Glomerular visceral epithelial cell (primary cell): ENCODE measurements around the gene PRKCD.

Experiments
- DNase-seq: peaks from one replicate; pipeline ENCODE4 v3.0.0-alpha.2; 2016; ENCODE audit errors: extremely low spot score

The PRKCD gene

DNA sequence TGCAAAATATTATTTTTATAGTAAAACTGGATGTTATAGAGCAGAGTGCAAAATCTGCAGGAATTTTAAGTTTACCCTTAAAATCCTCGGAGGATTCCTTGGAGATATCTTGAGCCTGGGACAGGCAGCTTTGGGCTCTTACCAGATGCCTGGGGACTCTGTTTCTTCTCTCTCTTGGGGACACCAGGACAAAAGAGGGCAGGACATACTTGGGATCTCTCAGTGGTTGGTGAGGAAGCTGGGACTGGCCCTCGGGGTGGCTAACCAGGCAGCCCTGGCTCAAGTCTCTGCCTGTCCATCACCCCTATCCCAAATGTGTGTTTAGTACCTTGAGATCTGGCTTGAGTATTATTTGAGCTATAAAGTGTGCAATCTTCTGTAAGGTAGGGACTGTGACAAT is 56.2 kb downstream of the PRKCD start:
- DNase-seq = no peak

DNA sequence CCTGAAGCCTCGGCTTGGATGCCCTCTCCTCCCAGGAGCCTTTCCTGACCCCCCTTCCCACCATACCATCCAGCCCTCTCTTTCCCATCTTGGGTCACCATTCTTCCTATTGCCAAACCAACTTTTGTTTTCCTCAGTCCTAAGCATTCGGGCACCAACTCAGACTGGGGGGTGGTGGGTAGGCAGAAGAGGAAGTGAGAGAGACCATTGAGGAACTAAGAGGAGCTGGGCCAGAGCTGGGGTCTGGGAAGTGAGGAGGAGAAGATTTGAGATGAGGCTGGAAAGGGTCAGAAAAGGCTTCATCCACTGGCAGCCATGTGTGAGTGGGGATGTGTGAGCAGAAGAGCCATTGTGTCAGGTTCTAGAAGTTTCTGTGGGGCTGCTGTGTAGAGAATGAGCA is 57.1 kb downstream of the PRKCD start:
- DNase-seq = no peak

DNA sequence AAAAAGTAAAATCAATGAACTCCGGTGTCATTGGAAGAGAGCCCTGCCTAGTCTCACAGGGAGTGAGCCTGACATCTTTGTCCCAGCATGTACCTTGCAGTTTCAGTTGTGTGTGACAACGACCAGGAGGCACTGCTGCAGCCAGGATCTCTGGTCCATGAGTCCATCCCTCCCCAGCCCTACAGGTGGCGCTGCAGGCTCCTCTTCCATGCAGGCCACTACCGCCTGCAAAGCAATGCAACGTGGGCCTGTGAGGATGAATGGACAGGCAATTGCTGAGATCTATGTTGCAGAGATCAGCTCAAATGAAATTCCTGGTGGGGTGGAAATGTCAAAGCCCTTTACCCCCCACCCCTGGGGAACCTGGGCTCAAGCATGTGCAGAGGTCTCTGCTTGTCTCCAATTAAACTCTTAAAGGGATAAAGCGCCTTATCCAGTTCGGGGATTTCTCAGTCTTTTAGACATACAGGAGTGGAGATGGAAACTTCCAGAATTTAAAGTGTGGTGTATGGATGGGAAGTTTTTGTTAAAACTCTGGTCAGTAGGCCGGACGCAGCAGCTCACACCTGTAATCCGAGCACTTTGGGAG is 59.0 kb downstream of the PRKCD start:
- peak; percentile 84 for DNase-seq

DNA sequence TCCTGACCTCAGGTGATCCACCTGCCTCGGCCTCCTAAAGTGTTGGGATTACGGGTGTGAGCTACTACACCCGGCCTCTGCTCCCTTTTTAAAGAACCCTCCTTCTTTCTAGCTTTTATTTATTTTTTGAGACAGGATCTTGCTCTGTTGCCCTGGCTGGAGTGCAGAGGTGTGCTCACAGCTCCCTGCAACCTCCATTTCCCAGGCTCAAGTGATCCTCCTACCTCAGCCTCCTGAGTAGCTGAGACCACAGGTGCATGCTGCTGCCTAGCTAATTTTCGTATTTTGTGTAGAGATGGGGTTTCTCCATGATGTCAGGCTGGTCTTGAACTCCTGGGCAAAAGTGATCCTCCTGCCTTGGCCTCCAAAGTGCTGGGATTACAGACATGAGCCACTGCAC is 60.3 kb downstream of the PRKCD start:
- no peak for DNase-seq

DNA sequence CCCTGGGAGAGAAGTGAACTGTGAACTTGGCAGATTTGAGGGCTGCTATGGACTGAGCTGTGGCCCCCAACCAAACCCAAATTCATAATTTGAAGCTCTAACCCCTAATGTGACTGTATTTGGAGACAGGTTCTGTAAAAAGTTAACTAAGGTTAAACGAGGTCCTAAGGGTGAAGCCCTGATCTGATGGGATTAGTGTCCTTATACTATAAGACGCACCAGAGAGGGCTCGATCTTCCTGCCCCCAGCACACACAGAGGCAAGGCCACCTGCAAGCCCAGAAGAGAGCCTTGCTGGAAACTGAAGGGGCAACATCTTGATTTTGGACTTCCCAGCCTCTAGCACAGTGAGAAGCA is 60.8 kb downstream of the PRKCD start:
- no peak for DNase-seq

DNA sequence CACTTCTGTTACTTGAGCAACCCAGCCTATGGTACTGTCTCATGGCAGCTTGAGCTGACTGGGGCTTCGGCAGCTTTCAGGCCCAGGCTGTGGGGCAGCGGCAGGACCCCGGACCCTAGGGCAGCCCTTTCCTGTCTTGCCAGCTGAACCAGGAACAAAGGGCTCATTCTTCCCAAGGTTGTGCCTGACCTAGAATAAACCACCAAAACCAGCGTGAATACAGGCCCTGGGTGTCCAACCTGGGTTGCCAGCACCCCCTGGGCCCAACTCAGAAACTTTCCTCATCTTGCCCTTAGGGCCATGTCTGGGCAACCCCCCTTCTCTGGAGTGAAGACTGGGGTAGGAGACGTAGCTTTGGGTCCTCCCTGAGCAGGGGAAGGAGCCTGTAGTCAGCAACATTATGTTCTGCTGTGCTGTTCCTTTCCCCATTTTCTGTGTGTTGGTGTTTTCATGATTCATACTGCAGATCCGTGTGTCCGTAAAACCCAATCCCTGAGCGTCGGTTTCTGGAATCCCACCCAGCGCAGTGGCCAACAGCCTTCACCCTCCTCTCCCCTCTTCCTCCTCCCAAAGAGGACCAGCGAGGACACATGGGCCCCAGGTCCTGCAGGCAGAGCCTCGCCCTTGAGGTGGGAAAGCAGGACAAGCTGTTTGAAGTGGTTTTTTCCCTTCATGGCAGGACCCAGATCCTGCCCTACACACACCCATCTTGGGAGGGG is 61.3 kb downstream of the PRKCD start:
- DNase-seq = no peak

DNA sequence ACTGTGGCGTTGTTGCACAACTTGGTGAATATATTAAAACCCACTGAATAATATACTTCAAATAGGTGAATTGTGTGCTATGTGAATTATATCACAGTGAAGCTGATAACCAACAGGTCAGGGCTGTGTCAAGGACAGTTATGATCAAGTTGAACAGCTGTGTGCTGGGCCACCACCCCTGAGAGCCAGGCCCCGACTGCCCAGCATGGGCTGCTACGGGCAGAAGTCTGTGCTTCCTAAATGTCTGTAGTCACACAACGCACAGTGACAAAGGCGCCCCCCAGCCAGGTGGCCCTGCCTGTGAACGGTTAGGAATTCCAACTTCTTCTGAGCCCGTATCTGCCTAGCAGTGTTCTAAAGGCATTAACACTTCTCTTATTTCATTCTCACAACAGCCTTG is 62.0 kb downstream of the PRKCD start:
- DNase-seq = no peak

DNA sequence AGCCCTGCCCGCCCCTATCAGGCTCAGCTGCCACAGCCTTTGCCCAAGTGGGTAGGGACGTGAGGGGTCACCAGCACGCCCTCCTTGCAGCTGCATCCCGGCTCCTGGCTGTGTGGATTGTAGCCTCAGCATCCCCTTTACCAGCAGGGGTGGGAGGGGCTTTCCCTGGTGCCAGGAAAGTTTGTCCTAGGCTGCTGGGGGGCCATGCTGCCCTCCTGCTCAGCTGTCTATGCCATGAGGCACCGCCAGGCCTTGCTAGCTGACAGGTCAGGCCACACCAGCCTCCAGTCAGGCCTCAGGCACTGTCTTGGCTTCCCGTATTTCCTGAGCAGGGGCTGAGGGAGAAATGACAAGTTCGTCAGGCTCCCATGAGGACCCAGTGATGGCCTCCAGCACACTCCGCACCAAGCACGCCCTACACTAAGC is 62.5 kb downstream of the PRKCD start:
- no peak for DNase-seq

DNA sequence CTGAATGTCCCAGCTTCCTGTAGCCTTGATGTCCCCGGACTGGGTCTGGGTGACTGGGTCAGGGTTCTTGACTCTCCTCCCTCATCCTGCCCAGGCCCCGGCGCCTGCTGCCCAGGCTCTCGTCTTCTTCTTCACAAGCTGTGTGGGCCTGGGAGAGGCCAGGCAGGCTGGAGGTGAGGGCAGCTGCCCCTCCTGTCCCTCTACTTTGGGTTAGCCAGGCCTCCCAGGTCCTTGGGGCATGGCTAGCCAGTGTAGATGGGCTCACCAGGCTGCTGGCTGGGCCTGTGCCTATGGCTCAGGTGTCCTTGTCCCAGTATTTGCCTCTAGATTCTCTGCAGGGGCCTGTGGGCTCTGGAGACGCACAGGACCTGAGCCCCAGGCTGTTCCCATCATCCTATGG is 63.0 kb downstream of the PRKCD start:
- DNase-seq = no peak

DNA sequence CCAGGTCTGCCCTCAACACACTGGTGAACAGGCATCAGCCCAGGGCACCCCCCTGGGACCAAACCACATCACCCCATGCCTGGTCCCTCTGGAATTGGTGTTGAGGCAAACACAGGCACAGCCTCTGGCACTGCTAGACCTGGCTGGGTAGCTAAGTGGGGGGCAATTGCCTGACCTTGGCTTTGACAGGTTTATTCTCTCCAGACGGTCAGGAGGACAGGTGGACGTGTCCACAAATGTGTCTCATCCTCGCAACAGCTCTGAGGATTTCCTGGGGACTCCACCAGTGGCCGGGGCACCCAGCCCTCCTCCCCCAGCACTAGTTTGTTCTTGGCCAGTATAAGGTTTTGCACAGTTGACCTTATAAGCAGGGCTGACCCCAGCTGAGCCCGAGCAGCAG is 63.5 kb downstream of the PRKCD start:
- no peak for DNase-seq

DNA sequence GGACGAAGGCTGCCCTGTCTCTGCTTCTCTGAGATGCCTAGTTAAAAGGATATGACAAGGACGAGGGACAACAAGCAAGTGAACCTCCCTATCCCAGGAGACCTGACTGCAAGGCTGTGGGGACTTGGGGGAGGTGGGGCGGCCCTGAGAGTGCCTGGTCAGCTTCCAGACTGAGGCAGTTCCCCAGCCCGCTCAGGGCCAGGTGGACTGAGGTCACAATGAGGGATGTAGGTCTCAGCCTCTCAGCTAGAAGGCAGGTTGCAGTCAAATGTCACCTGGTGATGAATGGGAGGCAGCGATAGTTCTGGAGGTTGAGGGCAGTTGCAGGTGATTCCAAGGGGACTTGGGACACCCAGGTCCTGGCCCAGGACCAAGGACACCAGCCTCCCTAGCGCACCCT is 64.2 kb downstream of the PRKCD start:
- DNase-seq = no peak

DNA sequence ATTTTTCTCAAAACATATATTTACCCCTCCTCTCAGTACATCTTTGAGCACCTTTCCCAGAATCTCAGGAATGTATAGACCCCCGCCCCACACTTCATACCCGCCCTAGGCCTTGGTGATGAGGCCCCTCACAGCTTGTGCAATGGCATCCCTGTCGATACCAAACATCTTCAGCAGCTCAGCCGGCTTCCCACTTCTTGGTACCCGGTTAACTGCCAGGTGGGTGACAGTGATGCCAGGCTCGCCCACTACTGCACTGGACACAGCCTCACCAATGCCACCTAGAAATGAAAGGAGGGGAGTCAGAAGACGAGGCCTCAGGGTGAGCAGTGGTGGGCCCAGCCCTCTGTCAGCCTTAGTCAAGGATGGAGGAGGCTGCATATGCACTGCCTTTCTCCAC is 64.6 kb downstream of the PRKCD start:
- DNase-seq = no peak

DNA sequence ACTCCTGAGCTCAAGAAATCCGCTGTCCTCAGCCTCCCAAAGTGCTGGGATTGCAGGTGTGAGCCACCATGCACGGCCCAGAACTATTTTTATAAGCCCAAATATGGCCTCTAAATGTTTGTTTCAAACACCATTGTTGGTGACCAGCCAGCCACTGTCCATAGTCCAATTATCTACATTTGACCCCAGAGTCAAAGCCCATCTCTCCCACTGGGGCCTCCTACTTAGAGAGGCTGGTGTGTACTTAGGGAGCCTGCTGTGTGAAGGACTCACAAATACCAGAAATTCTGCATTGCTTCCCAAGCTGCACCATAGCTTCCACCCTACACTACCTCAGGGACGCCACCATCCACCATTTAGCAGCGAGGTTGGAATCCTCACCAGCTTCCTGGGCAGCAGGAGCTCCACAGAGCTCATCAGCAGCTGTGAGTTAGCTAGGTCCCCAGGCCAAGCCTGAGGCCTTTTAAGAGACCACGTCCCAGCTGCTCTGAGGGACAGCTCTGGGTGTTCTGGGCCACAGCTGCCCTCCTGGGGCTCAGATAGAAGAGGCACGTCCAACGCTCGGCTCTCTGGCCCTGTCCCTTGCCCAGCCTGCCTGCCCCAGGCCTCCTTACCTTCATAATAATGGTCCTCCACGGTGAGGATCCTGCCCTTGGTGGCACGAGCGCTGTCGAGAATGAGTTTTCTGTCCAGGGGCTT is 65.3 kb downstream of the PRKCD start:
- no peak for DNase-seq

DNA sequence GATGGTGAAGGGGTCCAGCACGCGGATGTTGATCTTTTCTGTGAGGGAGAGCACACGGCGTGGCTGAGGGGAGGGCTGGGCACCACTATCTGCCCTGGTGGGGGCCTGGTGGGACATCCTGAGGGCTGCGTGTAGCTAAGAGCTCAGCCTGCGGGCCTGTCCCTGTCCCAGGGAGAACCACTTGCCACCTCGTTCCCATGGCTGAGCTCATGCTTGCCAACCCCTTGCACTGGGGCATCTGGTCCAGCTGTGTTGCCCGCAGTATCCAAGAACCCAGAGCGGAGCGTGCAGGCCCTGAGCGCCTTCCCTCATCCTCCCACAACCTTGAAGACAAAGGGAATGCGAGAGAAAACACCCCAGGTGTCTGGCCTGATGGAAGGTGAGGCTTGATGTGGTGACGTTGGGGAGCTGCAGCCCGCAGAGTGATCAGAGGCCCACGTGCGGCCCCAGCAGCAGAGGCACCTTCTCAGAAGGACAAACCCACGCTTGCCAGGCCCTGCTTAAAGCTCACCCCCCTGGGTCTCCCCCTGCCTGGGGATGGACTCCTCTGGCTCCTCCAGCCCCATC is 65.9 kb downstream of the PRKCD start:
- no peak for DNase-seq

DNA sequence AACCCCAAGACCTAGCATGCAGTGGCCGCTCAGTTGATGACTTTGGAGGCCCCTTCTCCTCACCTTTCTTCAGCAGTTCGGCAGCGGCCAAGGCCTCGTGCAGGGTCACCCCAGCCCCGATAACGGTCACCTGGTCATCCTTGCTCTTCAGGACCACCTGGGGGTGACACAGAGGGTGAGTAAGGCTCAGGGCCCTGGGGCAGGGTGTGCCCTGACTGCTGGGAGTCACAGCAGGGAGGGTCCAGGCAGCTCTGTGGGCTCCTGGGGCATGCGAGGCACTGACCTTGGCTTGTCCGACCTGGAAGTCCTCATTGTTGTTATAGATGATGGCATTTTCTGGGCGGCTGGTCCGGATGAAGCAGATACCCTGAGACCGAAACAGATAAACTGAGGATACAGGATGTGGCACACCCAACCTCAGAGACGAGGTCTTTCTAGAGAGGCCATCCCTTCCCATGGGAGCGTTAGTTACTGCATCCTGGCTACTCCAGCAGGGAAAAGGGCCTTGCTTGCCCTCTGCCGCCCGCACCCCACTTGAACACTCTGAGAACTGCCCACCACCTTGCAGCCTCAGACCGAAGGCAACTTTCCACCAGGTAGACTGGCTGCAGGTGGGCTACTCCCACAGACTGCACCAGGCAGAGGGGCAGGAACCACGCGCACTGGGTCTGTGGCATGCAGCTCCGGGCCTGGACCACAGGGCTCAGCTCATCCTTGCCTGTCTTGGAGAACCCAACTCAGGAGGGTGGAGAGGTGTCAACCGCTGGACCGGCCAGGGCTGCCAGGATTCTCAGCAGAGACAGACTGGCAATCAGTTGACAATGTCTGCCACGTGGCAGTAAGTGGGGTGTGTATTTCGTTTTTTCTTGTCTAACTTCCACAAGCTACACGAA is 67.2 kb downstream of the PRKCD start:
- no peak for DNase-seq

DNA sequence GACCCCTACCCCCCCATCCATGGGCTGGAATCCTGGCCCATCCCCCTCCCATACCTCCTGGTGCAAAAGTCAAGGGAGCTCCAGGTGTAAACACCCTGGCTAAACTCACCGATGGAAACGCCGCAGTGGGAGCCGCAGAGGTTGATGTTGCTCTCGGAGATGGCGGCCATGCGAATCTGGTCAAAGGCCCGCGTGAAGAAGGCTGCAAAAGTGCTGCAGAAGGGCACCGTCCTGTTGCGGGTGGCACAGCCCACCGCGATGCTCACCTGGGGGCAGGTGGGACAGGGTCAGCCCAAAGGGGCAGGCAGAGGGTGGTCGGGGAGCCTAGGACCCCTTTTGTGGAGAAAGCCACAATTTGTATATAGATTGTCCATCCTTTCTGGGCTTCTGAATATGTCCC is 68.2 kb downstream of the PRKCD start:
- DNase-seq = no peak

DNA sequence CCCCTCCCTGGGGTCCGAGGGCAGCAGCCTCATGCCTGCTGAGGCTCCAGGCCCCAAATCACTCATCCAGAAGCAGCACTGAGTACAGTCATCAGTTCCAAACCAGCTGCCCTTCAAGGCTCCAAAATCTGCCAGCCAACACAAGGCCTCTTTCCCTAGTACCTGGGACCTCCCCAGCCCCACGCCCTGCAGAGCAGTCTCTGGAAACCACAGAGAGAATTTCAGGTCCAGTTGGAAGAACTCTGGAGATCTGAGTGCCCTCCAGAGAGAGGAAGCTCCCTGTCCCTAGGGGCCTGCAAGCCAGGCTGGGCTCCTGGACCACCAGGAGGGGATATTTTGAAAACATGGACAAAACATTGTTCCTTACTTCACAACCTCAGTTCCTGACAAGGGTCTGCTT is 68.6 kb downstream of the PRKCD start:
- DNase-seq = no peak

DNA sequence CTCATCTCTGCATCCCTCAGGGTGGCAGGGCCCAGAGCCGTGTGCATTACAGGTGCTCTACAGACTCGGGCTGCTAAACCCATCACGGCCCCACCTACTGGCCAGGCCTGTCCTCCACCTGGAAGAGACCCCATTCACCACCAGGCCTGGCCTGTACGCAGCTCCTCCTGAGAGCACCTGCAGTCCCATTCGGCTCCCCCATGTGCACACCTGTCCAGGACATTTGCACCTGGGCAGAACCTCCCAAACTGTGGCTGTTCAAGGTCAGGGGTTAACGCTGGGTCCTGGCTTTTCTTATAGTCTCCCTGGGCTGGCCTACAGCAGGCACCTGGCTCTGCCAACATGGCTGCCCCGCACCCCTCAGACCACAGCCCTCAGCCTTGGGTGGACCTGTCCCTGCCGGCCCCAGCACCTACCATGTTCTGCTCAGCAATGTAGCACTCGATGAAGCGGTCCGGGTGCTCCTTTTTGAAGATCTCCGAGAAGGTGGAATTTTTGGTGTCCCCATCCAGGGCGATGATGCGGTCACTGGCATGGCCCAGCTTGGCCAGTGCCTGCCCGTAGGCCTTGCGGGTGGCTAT is 69.1 kb downstream of the PRKCD start:
- DNase-seq = no peak

DNA sequence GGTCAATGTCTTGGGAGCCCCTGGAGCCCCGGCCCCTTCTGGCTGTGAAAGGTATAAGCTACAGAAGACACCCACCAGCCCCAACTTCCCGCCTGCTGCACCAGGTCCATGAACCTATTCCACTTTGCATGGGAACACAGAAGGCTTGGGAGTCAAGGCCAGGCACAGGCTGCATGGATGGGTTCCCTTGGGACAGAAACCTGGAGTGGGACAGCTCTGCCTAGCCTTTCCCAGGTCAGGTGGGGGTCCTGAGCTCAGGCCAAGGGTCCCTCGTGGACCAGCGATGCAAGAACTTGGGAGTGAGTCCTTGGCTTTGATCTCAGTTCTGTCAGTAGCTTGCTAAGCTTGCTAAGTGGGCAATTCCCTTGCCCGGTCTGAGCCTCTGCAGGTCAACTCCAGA is 69.8 kb downstream of the PRKCD start:
- no peak for DNase-seq

DNA sequence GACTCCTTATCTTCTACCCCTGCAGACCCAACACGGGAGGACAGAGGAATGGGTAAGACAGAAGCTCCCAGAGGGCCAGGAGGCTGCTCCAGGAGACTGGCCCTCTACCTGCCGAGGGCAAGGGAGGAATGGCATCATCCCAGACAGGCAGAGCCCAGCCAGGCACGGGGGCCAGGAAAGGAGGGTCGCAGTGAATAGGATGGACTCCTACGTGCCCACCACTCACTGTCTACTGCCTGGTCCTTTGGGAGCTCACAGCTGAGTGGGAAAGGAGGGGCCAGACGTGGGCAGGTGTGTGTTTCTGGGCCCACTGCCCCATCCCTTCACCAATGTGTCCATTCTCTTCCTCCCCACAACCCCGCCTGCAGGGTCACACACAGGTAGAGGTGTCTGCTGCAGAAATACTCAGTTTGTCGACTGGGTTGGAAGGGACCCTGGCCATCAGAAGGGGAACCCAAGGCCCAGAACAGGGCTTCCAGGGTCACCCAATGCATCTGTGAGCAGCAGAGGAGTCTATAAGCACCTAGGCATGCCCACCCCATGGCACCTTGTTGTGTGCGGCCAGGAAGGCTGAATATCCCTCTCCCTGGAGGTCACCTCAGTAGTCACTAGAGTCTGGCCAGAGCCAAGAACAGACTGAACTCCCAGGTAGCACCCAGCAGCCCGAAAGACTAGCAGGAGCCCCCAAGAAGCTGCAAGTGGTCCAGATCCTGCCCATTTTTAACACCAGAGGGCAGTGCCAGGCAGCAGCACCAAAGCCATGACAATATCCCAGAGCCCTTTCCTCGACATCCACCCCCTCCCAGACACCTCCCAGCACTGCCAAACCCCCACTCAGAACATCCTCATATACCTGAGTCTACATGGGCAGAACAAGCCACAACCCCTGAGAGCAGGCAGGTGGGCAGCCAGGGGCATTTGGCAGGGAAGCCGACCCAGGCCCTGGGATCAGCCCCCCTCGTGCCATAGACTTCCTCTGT is 70.8 kb downstream of the PRKCD start:
- no peak for DNase-seq
